ENCODE results near the gene GTPBP2.
"Not testable (repeated sequence)": the region's sequence is repeated elsewhere in the genome, so short reads cannot be mapped to it uniquely, and the experiment has no call there.

GTPBP2 gene

GRCh38 chr6:43658161-43658560 is 29.1 kb upstream of the GTPBP2 start:
- DNase-seq: no peak

GRCh38 chr6:43657221-43657802 is 28.2 kb upstream of the GTPBP2 start:
- DNase-seq: no peak

- not testable (repeated sequence) for DNase-seq
These were observed 23.8 kb upstream of the GTPBP2 start for GRCh38 chr6:43652822-43653221.

- DNase-seq: no peak
These were observed 19.2 kb upstream of the GTPBP2 start for GRCh38 chr6:43648248-43648647.

- DNase-seq: no peak
These were observed 18.5 kb upstream of the GTPBP2 start for GRCh38 chr6:43647613-43648012.

- DNase-seq: no peak
These were observed 16.5 kb upstream of the GTPBP2 start for GRCh38 chr6:43645613-43645964.

- DNase-seq: no peak
These were observed 16.0 kb upstream of the GTPBP2 start, which contains the start of gene RSPH9 for GRCh38 chr6:43644940-43645612. Gene RSPH9 (plus strand): TSS chr6:43645036. CDS start chr6:43645099, 63 bp downstream.

GRCh38 chr6:43639984-43640800 is 11.1 kb upstream of the GTPBP2 start:
- no peak for DNase-seq

- no peak for DNase-seq
These were observed 7.2 kb upstream of the GTPBP2 start for GRCh38 chr6:43636308-43636659.

- DNase-seq: peak; percentile 81
These were observed 6.6 kb upstream of the GTPBP2 start, which contains the start of gene MAD2L1BP for GRCh38 chr6:43635387-43636307. Gene MAD2L1BP (plus strand): TSS chr6:43635840. CDS start chr6:43635876, 36 bp downstream.

- no peak for DNase-seq
These were observed 5.7 kb upstream of the GTPBP2 start for GRCh38 chr6:43634702-43635303.

GRCh38 chr6:43633002-43633401 is 3.9 kb upstream of the GTPBP2 start:
- DNase-seq: not testable (repeated sequence)

GRCh38 chr6:43630980-43631619 is 2.0 kb upstream of the GTPBP2 start:
- DNase-seq: no peak

- DNase-seq: peak; percentile 95
These were observed 639 bp upstream of the GTPBP2 start for GRCh38 chr6:43629505-43630300.

- peak; percentile 32 for DNase-seq
These were observed 516 bp downstream of the GTPBP2 start for GRCh38 chr6:43628393-43629103.

GRCh38 chr6:43627008-43627825 is 1.8 kb downstream of the GTPBP2 start:
- peak; percentile 60 for DNase-seq

GRCh38 chr6:43625393-43625992 is 3.6 kb downstream of the GTPBP2 start:
- DNase-seq: no peak

GRCh38 chr6:43624786-43625288 is 4.2 kb downstream of the GTPBP2 start:
- no peak for DNase-seq

Measured in COR-L47 (cell line).